Adrenal gland (tissue), 12 donors: ENCODE measurements around the gene KIF26B. TPM values are rescaled to one million over a fixed set of nuclear protein-coding genes. Genes with fewer than 3 reads are reported as not detected.
A peak's percentile ranks its signal among the peaks of the same experiment; 100 is the strongest.

Experiments
- DNase-seq, 7 donors: peaks; one replicate each; pipeline ENCODE4 v3.0.0-alpha.2; 2019 to 2020
- H3K27ac ChIP-seq, 5 donors: fragments of 200-600 bp; sonication (generic) in 4 of 5; 1 replicate in 3 of 5; 2 replicates in 2 of 5; pipeline versions ENCODE4 v1.5.1 to v1.8.0; 2016 to 2020; ENCODE audit warnings: mild to moderate bottlenecking in 1 of 5
- H3K27me3 ChIP-seq: fragments of 200-600 bp; 2 replicates; pipeline ENCODE4 v1.8.0; 2021
- H3K36me3 ChIP-seq, 2 donors: fragments of 200-600 bp; replicated peaks in 1 of 2; 1 replicate in 1 of 2; 2 replicates in 1 of 2; pipeline versions ENCODE4 v1.5.1 to v1.8.0; 2018 to 2022
- H3K4me1 ChIP-seq, 2 donors: fragments of 200-600 bp; replicated peaks in 1 of 2; 1 replicate in 1 of 2; 2 replicates in 1 of 2; pipeline versions ENCODE4 v1.5.1 to v1.8.0; 2018 to 2021
- H3K4me3 ChIP-seq, 4 donors: fragments of 200-600 bp; sonication (generic) in 3 of 4; one replicate each; pipeline ENCODE4 v1.5.1; 2016 to 2018
- H3K9me3 ChIP-seq, 3 donors: fragments of 200-600 bp; sonication (generic) in 1 of 3; replicated peaks in 1 of 3; 1 replicate in 2 of 3; 2 replicates in 1 of 3; pipeline versions ENCODE4 v1.5.1 to v1.8.0; 2016 to 2021
- POLR2A ChIP-seq, 2 donors: fragments of 450-650 bp; IDR thresholded peaks; one replicate each; pipeline ENCODE4 v1.6.1; 2017; ENCODE audit warnings: antibody characterized with exemption in 2 of 2, mild to moderate bottlenecking in 2 of 2, moderate library complexity in 1 of 2
- WGBS, 4 donors: extraction: QIAGEN DNeasy Blood & Tissue Kit in 2 of 4; methylation state at CpG; one replicate each; pipeline versions ENCODE4 v1.1.5 to v1.1.7; 2013 to 2017; 5-methylcytosine and 5-hydroxymethylcytosine counted together
- intact Hi-C, 2 donors: fragments of 100-400 bp; cut with DNase I; formaldehyde crosslinking; loops; one replicate each; pipeline versions ENCODE4 v1.14.1 to v1.15.0; 2022 to 2023
- polyA plus RNA-seq, 3 donors: library from polyadenylated mRNA; stranded (reverse); fragments of 200-250 nt in 2 of 3; fragments of 350-450 nt in 1 of 3; fragmentation: Illumina TruSeq in 1 of 3; extraction: RNeasy Lipid Tissue Mini Kit (QIAGEN cat#74804) in 1 of 3; gene quantifications; one replicate each; pipeline ENCODE4 v1.2.3, GENCODE V29; 2013 to 2014
- total RNA-seq, 9 donors: library from RNA; depleted of rRNA in 4 of 9; stranded (reverse); fragments of >200 nt in 4 of 9; fragments of 120-200 nt in 1 of 9; fragmentation: NEBNext Ultra II Directional in 1 of 9; extraction: Animal tissue kit (Norgen Biotek cat#: 25700) in 1 of 9; gene quantifications; one replicate each; pipeline versions ENCODE4 v1.1.0 to v1.2.4, GENCODE V29; 2013 to 2023
- TF ChIP-seq, protein P1 (sequence below), 6 experiments: fragments of 450-650 bp in 4 of 6; fragments of 200-600 bp in 2 of 6; sonication (generic) in 1 of 6; IDR thresholded peaks; 1 replicate in 5 of 6; 2 replicates in 1 of 6; pipeline versions ENCODE4 v1.5.1 to v1.8.0; 2016 to 2021; ENCODE audit warnings: antibody characterized with exemption in 6 of 6, mild to moderate bottlenecking in 2 of 6, moderate library complexity in 1 of 6
- donor health status: healthy with polysubstance abuse.
- donor health status: Bipolar disorder and iron deficiency.
- donor health status: DM: yes; HTN: yes; CAD: no.
- donor health status: DM: no; HTN: no; CAD: no.
- donor health status: DM: no; HTN: no; CAD: no.
- donor health status: DM: yes; HTN: yes; CAD: no.

KIF26B gene
- total and polyA plus RNA-seq, 12 donors = 0.20 to 4.6 (median 2.6) TPM

DNA sequence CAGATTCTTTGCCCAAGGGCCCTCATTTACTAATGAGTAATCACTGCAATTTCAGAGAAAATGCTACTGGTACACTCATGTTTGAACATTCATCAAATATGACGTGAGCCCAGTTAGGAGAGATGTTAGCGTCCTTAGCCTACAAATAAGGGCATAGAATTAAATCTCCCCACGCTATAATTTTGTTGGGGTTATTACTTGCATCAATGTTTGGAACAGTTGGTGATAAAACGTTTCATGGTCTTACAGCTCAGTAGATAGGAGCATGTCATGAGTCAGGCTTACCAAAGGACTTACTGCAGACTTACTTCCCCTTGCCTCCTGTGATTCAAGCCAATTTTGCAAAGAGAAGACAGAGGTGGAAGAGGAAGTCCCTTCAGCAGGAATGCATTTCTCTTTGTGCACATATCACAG, 304.0 kb downstream of the KIF26B start:
- WGBS, 4 donors = 30 to 44% (median 36%) methylated on average over 4 of the region's 4 CpGs
- peak in 2 of 7 donors; percentile 12 to 24 for DNase-seq
- Histone ChIP-seq H3K4me3 (no peak overlapping the region), H3K36me3 (no peaks in the 10 kb centered on the region), H3K4me1 (peaks cover 3 to 16% of the 10 kb centered on the region in 2 donors), H3K27me3 (no peaks in the 10 kb centered on the region), H3K9me3 (no peaks in the 10 kb centered on the region), H3K27ac (no peak overlapping the region)
- intact Hi-C loops = no loop called here
- TF ChIP-seq POLR2A (IDR thresholded peaks at IDR 0.05) = no peak
- TF ChIP-seq, protein P1, sequence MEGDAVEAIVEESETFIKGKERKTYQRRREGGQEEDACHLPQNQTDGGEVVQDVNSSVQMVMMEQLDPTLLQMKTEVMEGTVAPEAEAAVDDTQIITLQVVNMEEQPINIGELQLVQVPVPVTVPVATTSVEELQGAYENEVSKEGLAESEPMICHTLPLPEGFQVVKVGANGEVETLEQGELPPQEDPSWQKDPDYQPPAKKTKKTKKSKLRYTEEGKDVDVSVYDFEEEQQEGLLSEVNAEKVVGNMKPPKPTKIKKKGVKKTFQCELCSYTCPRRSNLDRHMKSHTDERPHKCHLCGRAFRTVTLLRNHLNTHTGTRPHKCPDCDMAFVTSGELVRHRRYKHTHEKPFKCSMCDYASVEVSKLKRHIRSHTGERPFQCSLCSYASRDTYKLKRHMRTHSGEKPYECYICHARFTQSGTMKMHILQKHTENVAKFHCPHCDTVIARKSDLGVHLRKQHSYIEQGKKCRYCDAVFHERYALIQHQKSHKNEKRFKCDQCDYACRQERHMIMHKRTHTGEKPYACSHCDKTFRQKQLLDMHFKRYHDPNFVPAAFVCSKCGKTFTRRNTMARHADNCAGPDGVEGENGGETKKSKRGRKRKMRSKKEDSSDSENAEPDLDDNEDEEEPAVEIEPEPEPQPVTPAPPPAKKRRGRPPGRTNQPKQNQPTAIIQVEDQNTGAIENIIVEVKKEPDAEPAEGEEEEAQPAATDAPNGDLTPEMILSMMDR (IDR thresholded peaks at IDR 0.05) = no peak

DNA sequence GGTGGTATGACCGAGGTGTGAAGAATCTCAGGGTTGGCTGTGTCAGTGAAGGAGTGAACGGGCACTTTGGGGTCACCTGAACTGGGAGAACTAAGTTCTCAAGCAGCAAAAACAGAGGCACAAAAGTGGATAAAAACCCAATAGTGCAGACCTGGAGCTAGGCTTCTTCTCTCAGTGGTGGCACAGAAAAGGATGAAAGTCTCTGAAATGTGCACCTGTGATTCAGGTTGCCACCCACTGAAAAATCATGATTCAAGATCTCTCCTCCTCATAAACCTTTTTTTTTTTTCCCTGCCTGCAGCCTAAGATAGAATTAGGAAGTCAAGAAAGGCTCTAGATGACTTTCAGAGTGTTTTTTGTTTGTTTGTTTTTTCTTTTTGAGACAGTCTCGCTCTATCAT, 304.8 kb downstream of the KIF26B start:
- Histone ChIP-seq H3K4me1 (peaks cover under 1 to 10% of the 10 kb centered on the region in 2 donors), H3K4me3 (no peak overlapping the region), H3K27ac (no peak overlapping the region), H3K27me3 (no peaks in the 10 kb centered on the region), H3K36me3 (no peaks in the 10 kb centered on the region), H3K9me3 (no peaks in the 10 kb centered on the region)
- intact Hi-C loops = no loop called here
- 89 to 95% (median 92%) methylated on average over 3 of the region's 3 CpGs for WGBS, 4 donors
- TF ChIP-seq, protein P1 (IDR thresholded peaks at IDR 0.05) = no peak
- TF ChIP-seq POLR2A (IDR thresholded peaks at IDR 0.05) = no peak
- no peak for DNase-seq

DNA sequence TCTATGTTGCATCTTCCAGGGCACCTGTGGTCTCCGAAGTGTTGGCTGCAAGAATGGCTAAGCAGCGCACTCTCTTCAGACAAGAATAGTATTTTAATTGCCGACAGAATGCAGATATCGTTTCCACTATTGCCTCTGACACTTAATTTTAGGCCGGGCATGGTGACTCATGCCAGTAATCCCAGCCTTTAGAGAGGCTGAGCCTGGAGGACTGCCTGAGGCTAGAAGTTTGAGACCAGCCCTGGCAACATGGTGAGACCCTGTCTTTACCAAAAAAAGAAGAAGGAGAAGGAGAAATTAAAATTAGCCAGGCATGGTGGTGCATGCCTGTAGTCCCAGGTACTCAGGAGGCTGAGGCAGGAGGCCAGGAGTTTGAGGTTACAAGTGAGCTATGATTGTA, 306.9 kb downstream of the KIF26B start:
- DNase-seq = no peak
- Histone ChIP-seq H3K27me3 (no peaks in the 10 kb centered on the region), H3K36me3 (no peaks in the 10 kb centered on the region), H3K9me3 (no peaks in the 10 kb centered on the region), H3K27ac (no peak overlapping the region), H3K4me3 (no peak overlapping the region), H3K4me1 (peaks cover 0 to 10% of the 10 kb centered on the region in 2 donors)
- intact Hi-C loops = no loop called here
- TF ChIP-seq POLR2A (IDR thresholded peaks at IDR 0.05) = no peak
- TF ChIP-seq, protein P1 (IDR thresholded peaks at IDR 0.05) = no peak
- WGBS, 4 donors = 69 to 92% (median 87%) methylated on average over 5 of the region's 5 CpGs

DNA sequence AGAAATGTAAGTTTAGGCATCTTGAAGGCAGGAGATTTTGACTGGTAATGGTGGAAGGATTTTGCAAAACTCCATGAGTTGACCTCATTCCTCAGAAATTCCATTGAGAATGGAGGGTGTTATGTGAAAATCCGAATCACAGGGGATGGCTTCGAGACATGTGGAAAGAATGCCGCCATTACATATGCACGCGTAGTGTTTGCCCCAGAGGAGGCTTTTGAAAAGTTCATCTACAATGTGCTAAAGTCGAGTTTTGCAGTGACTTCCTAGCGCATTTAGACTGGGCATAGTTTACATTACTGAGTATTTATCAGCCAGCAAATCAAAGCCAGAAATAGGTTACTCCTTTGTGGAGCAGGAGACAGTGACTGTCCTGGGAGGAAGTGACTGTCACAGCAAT, 307.4 kb downstream of the KIF26B start:
- no peaks in the 10 kb centered on the region for H3K36me3 ChIP-seq
- H3K27me3 ChIP-seq = no peaks in the 10 kb centered on the region
- H3K9me3 ChIP-seq = no peaks in the 10 kb centered on the region
- intact Hi-C loops = no loop called here
- DNase-seq = no peak
- WGBS, 4 donors = 72 to 87% (median 77%) methylated on average over 7 of the region's 7 CpGs
- no peak overlapping the region for H3K4me3 ChIP-seq
- TF ChIP-seq, protein P1 (IDR thresholded peaks at IDR 0.05) = no peak
- TF ChIP-seq POLR2A (IDR thresholded peaks at IDR 0.05) = no peak
- no peak overlapping the region for H3K27ac ChIP-seq
- peaks cover 0 to 10% of the 10 kb centered on the region in 2 donors for H3K4me1 ChIP-seq
